Measurements from ENCODE around the gene DLL3. TPM values are rescaled to one million over a fixed set of nuclear protein-coding genes. Genes with fewer than 3 reads are reported as not detected.
"Not testable (repeated sequence)": the region's sequence is repeated elsewhere in the genome, so short reads cannot be mapped to it uniquely, and the experiment has no call there.

The DLL3 gene
- polyA plus RNA-seq (2013, experiment 1 of 2; ENCODE audit: insufficient read length), result 0.73 TPM
- polyA plus RNA-seq (2013, experiment 2 of 2; ENCODE audit: insufficient read length), result 0.99 TPM

- no peak for DNase-seq
Measured at GRCh38 chr19:39498798-39499642, at the start of gene DLL3. Gene DLL3 (plus strand): TSS chr19:39498947. CDS start chr19:39498975, 28 bp downstream.

- no peak for DNase-seq
Measured at GRCh38 chr19:39449116-39449797, 49.5 kb upstream of the DLL3 start.

GRCh38 chr19:39451257-39451656 is 47.5 kb upstream of the DLL3 start:
- DNase-seq, result not testable (repeated sequence)

GRCh38 chr19:39463403-39463802 is 35.3 kb upstream of the DLL3 start:
- DNase-seq, result no peak

- no peak for DNase-seq
Measured at GRCh38 chr19:39465956-39466747, 32.6 kb upstream of the DLL3 start.

GRCh38 chr19:39467941-39468340 is 30.8 kb upstream of the DLL3 start:
- no peak for DNase-seq

GRCh38 chr19:39469036-39469435 is 29.7 kb upstream of the DLL3 start:
- DNase-seq, result no peak

- DNase-seq, result no peak
Measured at GRCh38 chr19:39469567-39469966, 29.2 kb upstream of the DLL3 start.

- DNase-seq, result no peak
Measured at GRCh38 chr19:39470724-39471339, 27.9 kb upstream of the DLL3 start.

- DNase-seq, result no peak
Measured at GRCh38 chr19:39471756-39472536, 26.8 kb upstream of the DLL3 start.

GRCh38 chr19:39472746-39473442 is 25.9 kb upstream of the DLL3 start:
- DNase-seq, result no peak

GRCh38 chr19:39473443-39473960 is 25.2 kb upstream of the DLL3 start:
- no peak for DNase-seq

- peak; percentile 21 for DNase-seq
Measured at GRCh38 chr19:39474139-39474620, 24.6 kb upstream of the DLL3 start.

GRCh38 chr19:39475748-39476147 is 23.0 kb upstream of the DLL3 start:
- no peak for DNase-seq

GRCh38 chr19:39479319-39479801 is 19.4 kb upstream of the DLL3 start:
- not testable (repeated sequence) for DNase-seq

GRCh38 chr19:39479916-39480315 is 18.8 kb upstream of the DLL3 start:
- DNase-seq, result no peak

- peak; percentile 94 for DNase-seq
Measured at GRCh38 chr19:39480337-39481228, 18.2 kb upstream of the DLL3 start, which contains the start of gene TIMM50. Gene TIMM50 (plus strand): TSS chr19:39480838. CDS start chr19:39480854, 16 bp downstream.

GRCh38 chr19:39481229-39481545 is 17.6 kb upstream of the DLL3 start:
- DNase-seq, result no peak

GRCh38 chr19:39481676-39482075 is 17.1 kb upstream of the DLL3 start:
- no peak for DNase-seq

Data from fibroblast of skin of abdomen (primary cell).